Measurements from ENCODE around the gene FGF11. TPM values are rescaled to one million over a fixed set of nuclear protein-coding genes. Genes with fewer than 3 reads are reported as not detected.
A peak's percentile ranks its signal among the peaks of the same experiment; 100 is the strongest.
"Not testable (repeated sequence)": the region's sequence is repeated elsewhere in the genome, so short reads cannot be mapped to it uniquely, and the experiment has no call there.

Gene FGF11
- total and polyA plus RNA-seq, 2 experiments from 2014 or later, result 50.4 to 51.9 TPM

- TF ChIP-seq CTCF (IDR thresholded peaks at IDR 0.05; ENCODE audit: low read depth, low read length), result no peak
- Histone ChIP-seq H3K9me3 (ENCODE audit: low read depth) (no peaks in the 10 kb centered on the region), H3K27ac (peak overlapping the region; percentile 95), H3K4me1 (ENCODE audit: low read depth) (peaks cover 37% of the 10 kb centered on the region), H3K4me3 (peak overlapping the region; percentile 69), H3K27me3 (no peaks in the 10 kb centered on the region), H3K36me3 (no peaks in the 10 kb centered on the region)
- DNase-seq (ENCODE audit: low read depth in 1 of 2, low spot score in 1 of 2), result peak; percentile 33 to 43
Measured at GRCh38 chr17:7478276-7479212, 39.2 kb downstream of the FGF11 start.

- H3K9me3 ChIP-seq (ENCODE audit: low read depth), result no peaks in the 10 kb centered on the region
- H3K27ac ChIP-seq, result peak within 1 kb of the TSS; percentile 95
- peaks cover 37% of the 10 kb centered on the region for H3K4me1 ChIP-seq (ENCODE audit: low read depth)
- H3K36me3 ChIP-seq, result no peaks in the 10 kb centered on the region
- H3K27me3 ChIP-seq, result no peaks in the 10 kb centered on the region
- H3K4me3 ChIP-seq, result peak within 1 kb of the TSS; percentile 69
- peak; percentile 49 to 66 for DNase-seq (ENCODE audit: low read depth in 1 of 2, low spot score in 1 of 2)
- no peak for TF ChIP-seq CTCF (IDR thresholded peaks at IDR 0.05; ENCODE audit: low read depth, low read length)
Measured at GRCh38 chr17:7479213-7480088, 40.1 kb downstream of the FGF11 start, which contains the start of gene ZBTB4. Gene ZBTB4, minus strand, starts transcription at chr17:7479631. Its CDS starts 12,830 bp downstream, at chr17:7466801.

GRCh38 chr17:7480089-7480384 lies 40.7 kb downstream of the FGF11 start:
- no peak for TF ChIP-seq CTCF (IDR thresholded peaks at IDR 0.05; ENCODE audit: low read depth, low read length)
- H3K27me3 ChIP-seq, result no peaks in the 10 kb centered on the region
- no peak for DNase-seq (ENCODE audit: low read depth in 1 of 2, low spot score in 1 of 2)
- H3K4me1 ChIP-seq (ENCODE audit: low read depth), result peaks cover 37% of the 10 kb centered on the region
- H3K36me3 ChIP-seq, result no peaks in the 10 kb centered on the region
- no peaks in the 10 kb centered on the region for H3K9me3 ChIP-seq (ENCODE audit: low read depth)
- H3K4me3 ChIP-seq, result peak overlapping the region; percentile 69
- peak overlapping the region; percentile 95 for H3K27ac ChIP-seq

DNA sequence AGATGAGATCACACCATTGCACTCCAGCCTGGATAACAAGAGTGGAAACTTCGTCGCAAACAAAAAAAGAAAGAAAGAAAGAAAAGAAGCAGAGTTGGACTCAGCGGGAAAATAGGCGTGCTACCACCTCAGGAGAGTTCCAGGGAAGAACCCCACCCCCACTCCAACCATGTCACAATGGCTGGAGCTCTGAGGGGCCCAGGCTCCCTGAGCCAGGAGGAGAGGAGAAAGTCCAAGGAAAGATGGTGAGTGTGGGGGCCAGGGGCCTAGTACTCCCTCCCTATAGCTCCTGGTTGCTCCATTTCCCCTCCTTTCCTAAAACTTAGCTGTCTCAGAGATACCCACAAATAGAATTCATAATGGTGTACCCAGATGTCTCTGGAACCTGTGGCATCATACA lies 42.0 kb downstream of the FGF11 start, which contains the start of gene SLC35G6:
SLC35G6 (plus strand) TSS at position 172 of the 400 bp plus-strand sequence; CDS start at position 243, 71 bp downstream.
- H3K36me3 ChIP-seq; H3K27me3 ChIP-seq; H3K4me3 ChIP-seq; DNase-seq (ENCODE audit: low read depth in 1 of 2, low spot score in 1 of 2); H3K9me3 ChIP-seq (ENCODE audit: low read depth): not testable (repeated sequence)
- Histone ChIP-seq H3K27ac (peak within 1 kb of the TSS; percentile 98), H3K4me1 (ENCODE audit: low read depth) (peaks cover 36% of the 10 kb centered on the region)

GRCh38 chr17:7481842-7482741 lies 42.8 kb downstream of the FGF11 start:
- H3K27ac ChIP-seq, result peak overlapping the region; percentile 98
- not testable (repeated sequence) for H3K27me3 ChIP-seq; H3K4me3 ChIP-seq; H3K9me3 ChIP-seq (ENCODE audit: low read depth); DNase-seq (ENCODE audit: low read depth in 1 of 2, low spot score in 1 of 2); H3K36me3 ChIP-seq
- peaks cover 36% of the 10 kb centered on the region for H3K4me1 ChIP-seq (ENCODE audit: low read depth)

DNA sequence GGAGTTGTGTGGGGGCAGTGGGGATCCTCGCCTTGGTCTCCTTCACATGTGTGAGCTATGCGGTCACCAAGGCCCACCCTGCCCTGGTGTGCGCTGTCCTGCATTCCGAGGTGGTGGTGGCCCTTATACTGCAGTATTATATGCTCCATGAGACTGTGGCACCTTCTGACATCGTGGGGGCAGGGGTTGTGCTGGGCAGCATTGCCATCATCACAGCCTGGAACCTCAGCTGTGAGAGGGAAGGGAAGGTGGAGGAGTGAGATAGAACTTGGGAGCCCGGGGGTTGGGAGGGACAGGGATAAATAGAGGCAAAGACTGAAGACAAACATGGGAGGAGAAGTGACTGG lies 43.4 kb downstream of the FGF11 start:
- peak overlapping the region; percentile 59 for H3K4me3 ChIP-seq
- DNase-seq (ENCODE audit: low read depth in 1 of 2, low spot score in 1 of 2), result not testable (repeated sequence)
- peak overlapping the region; percentile 98 for H3K27ac ChIP-seq

More for the DNA sequence above, 43.4 kb downstream of the FGF11 start:
- not testable (repeated sequence) for H3K27me3 ChIP-seq; H3K9me3 ChIP-seq (ENCODE audit: low read depth); H3K36me3 ChIP-seq
- peaks cover 30% of the 10 kb centered on the region for H3K4me1 ChIP-seq (ENCODE audit: low read depth)
